HG03139 (cell line): Measurements from ENCODE around the gene ZNF598.

Source experiments
- ATAC-seq: cut with Tn5 transposase; IDR thresholded peaks from one replicate; pipeline ENCODE4 v1.9.1; 2021; ENCODE audit not compliant: unreplicated experiment

Gene ZNF598

DNA sequence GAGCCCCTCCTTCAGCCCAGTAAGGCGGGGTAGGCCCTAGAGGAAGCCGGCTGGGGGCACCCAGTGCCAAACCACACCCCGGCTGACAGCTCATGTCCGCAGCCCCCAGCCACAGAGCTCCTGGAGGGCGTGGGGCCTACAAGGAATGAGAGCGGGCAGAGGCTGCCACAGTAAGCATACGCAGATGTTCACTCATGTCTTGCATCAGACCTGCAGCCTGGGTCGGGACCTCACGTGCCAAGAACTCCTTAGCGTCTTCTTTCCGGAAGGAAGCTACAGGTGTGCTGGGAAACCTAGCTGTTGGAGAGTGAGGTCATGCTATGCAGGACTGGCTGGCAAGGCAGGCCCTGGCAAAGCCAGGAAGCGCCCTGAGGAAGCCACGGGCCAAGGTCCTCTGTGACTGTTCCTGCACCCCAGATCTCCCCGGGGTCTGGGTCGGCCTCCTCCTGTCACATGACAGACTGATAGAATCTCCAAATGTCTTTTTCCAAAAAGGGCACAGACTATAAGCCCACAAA, 1.6 kb downstream of the ZNF598 start:
- no peak for ATAC-seq

DNA sequence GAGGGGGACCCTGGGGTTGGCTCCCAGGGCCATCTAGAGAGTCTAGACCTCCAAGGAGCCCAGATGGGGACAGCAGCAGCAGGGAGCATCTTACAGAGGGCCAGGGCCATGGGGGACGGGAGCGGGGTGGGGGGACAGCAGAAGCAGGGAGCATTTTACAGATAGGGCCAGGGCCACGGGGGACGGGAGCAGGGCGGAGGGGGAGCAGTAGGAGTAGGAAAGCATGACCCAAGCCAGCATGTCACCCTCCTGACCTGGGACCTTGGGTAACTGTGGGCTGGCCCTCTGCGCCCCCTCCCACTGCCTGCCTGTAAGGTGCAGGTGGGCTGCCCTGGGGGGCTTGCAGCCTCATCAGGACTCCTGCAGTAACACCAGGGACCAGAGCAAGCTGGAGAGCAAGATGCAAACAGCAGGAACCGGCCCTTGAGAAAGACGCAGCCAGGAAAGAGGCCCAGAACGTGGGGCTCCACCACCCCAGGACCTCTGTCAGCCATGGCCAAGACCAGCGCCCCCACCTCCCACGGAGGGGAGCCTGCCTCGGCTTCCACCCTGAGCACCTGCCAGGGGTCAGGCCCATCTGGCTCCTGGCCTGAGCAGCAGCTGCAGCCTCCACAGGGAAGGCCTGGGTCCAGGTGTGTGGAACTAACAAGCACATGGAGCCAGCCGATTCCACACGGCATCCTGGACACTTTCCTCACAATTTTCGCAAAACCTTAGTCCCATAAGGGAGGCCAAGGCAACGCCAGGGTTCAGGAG, 2.4 kb downstream of the ZNF598 start:
- ATAC-seq = no peak

DNA sequence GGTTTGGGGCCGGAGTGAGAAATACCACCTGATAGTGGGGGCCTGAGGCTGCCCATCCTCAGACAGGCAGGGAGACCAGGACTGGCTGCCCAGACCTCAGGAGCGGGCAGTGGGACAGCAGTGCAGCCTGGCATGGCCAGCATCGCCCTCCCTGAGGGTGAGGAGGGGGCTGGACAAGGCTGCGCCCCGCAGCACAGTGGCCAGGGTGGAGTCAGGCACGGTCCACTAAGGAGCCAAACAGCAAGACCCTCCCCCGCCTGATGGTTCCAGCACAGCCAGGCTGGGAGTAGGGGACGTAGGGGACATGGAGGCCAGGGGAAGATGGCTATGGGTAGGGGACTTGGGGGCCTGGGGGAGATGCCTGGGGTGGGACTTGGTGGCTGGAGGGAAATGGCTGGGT, 3.3 kb downstream of the ZNF598 start:
- ATAC-seq = no peak

DNA sequence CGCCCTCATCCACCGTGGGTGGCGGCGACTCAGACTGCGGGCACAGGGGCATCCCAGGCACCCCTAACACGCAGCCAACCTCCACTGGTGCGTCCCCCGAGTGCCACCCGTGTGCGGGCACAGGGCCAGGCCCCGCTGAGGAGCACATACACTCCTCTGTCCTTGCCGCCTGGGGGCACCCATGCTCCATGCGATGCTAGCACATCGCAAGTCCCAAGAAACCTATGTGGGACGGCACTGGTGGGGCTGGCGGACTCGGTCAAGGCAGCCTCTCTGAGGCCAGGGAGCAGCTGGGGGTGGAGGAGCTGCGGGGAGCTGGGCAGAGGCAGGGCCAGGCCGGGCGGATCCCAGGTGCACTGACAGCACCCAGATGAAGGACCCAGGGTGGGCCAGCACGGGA, 4.0 kb downstream of the ZNF598 start:
- ATAC-seq = no peak

DNA sequence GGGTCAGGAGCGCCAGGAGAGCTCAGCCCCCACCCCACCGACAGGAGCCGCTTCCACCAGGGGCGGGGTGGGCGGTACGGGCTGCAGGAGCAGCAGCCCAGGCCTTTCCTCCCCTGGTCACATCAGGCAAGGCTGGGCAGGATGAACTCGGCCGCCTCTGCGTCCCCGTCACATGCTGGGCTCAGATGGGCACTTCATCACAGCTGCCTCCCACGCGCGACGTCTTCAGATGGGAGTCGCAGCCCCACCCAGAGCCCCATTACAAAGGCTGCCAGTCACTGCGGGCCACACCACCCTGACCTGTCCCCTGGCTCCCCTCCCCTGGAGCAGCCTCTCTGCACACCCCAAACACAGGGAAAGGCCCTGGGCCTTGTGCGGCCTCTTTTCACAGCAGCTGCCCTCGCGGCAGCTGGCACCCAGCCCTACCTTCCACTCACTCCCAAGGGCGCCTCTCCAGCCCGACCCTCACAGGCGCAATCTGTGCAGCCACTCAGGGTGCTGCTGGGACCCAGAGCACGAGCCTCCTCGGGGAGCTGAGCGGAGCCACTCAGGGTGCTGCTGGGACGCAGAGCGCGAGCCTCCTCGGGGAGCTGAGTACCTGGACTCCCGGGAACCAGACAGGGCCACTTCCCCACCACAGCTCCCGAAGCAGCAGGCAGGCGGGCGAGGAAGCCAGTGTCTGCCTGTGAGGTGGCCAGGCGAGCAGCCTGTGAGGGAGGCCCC, 4.7 kb downstream of the ZNF598 start:
- ATAC-seq = no peak

DNA sequence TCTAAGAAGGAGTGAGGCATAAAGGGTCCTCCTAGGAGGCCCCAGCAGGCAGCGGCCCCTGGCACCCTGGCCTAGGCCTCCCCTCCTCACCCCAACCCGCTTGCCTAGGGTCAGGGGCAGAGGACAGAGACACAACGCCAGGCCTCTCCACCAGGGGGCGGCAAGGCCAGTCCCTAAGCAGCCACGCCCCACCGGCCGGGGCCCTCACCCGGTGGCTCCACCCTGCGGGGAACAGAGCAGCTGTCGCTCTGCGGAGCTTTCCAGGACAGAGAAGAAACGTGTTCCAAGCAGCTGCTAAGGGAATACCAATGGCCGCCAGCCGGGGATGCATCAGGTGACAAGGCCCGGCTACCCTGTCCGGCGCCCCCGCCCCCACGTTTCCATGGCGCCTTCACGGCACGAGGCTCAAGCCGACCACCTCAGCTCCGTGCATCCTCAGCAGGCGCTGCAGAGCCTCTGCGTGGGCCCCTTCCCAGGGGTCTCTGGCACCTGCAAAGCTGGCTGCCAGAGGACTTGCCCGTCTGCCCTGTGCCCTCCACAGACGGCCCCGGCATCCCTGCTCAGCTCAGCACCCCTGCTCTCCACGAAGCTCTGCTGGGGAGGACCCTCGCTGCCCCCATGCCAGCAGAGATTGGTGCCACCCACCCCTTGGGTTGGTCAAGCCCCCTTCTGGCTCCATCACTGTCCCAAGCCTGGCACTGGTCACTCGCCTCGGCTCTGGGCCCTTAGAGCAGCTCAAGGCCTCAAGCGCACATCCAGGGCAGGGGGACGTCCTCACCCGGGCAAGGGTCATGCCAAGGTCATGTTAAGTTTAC, 5.6 kb downstream of the ZNF598 start:
- ATAC-seq = no peak

DNA sequence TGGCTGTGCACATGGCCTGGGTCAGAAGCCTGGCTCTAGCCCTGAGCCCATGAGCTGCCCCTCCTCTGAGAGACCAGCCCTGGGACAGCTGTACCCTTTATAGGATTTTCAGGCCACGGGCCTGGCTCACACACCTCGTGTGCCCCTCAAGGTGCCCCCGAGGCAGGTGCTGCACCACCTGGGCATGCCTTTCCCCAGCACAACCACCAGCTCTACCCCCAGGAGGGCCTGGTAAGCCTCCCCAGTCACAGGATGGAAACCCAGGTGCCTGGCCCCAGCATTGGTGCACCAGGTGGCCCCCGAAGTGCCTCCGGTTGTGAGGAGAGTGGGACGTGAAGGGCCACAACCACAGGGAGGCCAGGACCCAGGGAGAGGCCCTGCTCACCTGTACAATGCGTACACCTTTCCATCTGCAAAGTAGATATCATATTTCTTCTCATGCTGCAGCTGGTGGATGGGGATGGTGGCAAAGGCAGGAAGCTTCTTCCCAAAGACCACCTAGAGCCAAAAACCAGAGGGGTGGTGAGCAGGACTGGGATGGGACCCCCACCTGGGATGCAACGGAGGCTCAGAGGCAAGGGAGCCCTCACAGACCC, 6.3 kb downstream of the ZNF598 start:
- ATAC-seq = no peak

DNA sequence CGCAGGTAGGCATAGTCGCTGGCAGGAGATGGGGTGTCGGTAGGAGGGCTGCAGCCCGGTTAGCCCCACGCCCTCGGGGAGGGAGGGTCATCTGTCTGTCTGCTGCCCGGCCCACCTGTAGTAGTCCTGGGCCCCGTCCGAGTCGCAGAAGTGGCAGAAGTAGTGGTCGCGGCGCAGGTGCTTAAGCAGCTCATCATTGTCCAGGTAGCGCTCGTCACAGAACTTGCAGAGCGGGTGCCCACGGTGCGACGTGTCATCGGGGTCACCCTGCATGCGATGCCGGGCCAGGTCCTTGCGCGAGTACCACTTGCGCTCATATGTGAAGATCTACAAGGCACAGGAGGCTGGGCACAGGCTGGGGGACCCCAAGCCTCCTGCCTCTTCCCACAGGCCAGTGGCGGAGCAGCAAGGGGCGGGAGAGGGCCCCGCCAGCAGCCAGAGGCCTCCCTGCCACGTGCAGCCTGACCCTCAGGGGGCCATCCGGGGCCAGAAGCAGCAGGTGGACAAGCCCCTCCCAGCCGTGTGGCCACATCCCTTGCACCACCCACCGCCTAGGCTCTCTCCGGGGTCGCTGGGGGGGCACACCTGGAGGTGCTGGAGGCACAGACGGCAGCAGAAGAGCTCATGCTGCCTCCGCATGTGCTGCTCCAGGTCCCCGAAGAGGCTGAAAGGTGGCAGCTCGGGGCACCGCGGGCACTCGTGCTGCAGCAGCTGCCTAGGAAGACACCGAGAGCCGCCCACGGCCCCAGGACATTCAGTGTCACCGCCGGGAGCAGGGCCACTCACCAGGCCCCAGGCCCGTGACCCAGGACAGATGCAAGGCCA, 7.0 kb downstream of the ZNF598 start:
- ATAC-seq = no peak

DNA sequence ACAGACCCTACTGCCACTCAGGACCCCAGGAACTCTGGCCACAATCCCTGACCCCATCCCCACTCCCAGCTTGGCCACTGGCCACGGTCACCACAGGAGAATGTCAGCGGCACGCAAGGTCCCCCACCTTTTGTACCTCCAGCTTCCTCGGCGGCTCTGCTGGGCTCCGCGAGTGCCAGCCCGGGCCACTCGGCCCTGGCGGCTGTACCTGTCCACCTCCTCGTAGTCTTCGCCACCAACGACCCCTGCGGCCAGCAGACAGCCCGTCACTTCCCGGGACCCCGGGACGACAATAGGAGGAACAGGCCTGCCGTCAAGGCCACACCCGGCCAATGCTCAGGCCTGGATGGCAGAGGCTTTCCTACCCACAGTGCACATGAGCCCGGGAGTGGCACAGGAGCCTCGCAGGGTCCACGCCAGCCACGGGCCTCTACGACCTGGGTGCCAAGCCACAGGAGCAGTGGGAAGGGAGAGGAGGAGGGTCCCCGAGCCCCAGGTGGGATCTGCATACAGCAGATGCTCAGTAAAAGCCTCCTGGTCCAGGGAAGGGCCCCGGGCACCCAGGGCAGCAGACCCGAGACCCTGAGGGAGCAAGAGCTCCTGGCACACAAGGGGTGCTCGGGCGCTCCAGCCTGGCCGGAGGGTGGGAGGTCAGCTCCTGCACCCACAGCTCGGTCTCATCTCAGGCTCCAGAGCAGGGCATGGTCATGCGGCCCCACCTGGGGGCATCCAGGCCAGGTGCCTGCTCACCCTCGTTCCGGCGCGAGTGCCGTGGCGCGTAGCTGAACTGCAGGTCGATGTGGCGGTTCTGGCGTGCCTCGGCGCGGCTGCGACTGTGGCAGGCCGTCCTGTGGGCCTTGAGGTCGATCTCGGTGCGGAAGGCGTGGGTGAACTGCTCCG, 7.9 kb downstream of the ZNF598 start:
- no peak for ATAC-seq

DNA sequence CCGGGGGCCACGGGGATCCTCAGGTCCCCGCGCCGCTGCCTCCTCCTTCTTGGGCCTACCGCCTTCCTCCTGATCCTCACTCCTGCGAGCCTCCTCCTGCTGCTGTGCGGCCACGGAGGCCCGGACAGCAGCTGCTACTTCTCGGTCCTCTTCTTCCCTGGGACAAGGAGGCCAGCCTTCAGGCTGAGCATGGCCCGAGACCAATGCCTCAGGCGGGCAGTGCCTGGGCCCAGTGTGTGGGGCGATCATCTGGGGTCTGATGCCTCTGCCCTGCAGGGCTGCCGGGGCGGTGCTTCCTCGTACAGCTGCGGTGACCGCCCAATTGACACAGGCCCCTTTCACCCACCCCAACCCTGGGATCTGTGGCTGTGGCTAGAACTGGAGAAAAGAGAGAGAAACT, 8.6 kb downstream of the ZNF598 start:
- no peak for ATAC-seq

DNA sequence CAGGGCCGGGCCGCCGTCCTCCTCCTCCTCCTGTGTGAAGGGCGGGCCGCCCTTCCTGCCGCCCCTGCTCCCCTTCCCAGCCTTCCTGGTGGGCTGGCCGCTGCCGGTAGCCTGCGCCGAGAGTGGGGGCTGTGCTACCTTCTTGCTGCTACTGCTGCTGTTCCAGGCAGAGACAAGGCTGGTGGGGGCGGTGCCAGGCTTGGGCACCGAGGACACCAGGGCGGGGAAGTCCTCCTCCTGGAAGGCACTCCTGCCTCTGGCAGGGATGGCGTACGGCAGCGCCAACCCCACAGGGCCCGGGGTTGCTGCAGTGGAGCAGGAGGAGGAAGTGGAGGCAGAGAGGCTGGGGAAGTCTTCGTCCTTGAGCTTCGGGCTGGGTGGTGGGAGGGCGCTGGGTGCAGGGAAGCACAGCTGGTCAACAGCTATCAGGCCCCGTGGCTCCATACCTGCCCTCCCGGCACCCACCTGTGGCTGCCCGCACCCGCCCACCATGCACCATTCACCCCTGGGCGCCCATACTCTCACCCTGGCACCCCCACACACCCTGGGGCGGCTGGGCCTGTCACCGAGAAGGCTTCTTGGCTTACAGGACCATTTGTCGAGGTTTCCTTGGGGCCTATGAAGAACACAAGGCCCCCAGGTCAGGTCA, 9.6 kb downstream of the ZNF598 start:
- no peak for ATAC-seq

DNA sequence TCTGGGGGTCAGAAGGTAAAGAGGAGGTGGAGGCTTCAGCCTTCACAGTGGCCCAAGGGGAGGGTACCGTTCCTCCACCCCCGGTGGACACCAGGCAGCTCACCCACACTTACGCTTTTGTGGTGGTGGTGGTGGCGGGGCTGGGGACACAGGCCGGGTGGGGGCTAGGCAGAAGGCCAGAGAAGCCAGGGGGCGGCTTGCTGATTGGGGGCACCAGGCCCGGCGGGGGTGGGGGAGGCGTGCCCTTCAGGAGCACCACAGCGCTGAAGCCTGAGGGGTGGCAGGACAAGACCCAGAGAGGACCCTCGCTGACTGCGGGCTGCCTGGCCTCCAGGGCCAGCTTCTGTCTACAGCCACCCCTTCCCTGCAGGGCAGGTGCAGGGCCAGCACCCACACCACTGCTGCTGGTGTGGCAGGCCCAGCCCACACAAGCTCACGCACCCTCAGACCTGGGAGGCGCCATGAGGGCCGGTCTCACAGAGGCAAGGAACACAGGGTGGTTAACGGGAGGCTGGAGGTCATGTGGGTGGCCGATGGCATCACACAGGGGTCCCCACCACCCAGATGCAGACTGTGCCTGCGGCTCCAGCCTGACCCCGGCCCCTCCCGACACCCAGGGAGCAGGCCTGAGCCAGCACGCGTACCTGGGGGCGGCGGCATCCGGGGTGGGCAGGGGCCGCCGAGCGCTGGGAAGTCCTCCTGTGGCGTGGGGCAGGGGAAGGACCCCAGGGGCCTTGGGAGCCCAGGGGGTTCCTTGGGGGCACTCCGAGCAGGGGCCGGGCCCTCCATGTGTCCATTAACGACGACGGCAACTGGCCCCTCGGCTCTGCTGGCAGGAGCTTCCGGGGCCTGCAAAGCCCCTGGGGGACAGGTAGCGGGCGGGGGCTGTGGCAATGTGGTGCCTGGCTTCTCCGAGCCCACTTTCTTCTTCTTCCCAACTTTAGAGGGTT, 10.5 kb downstream of the ZNF598 start:
- ATAC-seq = no peak

DNA sequence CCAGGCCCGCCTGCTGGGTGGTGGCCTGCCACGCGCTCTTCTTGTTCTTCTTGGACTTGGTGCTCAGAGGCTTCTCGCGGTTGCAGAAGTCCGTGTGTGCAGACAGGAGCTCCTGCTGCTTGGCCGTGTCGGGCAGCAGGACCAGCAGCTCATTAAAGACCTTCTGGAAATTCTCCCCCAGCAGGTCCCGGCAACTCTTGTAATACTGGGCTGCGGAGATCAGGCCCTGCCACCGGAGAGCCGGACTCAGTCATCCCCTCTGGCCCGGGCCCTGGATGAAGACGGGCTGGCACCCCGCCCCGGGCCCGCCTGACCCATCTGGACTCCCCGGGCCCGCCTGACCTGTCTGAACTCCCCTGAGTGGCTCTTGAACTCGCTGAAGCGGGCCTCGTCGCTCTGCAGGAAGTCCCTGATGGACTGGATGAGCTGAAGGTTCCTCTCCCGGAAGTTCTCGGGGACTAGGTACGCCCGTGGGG, 11.2 kb downstream of the ZNF598 start:
- no peak for ATAC-seq

DNA sequence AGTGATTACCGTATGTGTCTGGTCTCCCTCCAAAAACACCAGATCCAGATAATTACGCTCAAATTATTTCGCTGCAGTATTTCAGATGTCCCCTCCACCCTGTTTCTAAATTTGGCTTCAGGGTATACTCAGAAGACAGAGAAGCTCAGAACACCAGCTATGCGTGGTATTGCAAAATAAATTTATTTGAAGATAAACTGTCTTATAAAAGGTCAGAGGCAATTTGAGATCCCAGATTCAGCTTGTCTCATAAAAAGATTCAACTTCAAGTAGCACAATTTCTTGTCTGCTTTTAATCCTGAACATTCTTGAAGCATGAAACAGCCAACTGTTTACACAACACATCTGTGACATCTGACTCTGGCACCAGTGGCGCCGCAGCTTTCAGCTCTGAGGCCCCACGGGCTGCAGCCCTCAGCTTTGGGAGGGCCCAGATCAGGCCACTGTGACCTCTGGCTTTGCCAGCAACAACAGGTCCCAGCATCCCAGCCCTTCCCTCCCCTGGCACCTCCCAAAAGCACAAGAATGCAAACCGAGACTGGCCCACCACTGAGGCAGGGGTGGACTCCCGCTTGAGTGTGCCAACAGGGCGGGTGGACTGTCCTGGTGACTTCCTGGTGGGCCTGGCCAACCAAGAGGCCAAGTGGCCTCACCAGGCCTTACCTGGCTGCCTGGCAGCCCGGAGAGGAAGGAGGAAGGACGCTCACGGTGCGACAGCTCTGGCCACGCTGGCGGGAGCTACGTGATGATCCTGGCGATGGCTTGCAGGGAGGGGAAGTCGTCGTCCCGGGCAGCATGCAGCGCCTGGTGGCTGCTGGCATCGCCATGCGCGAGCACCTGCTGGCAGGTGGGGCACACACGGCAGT, 11.9 kb downstream of the ZNF598 start:
- ATAC-seq = no peak

DNA sequence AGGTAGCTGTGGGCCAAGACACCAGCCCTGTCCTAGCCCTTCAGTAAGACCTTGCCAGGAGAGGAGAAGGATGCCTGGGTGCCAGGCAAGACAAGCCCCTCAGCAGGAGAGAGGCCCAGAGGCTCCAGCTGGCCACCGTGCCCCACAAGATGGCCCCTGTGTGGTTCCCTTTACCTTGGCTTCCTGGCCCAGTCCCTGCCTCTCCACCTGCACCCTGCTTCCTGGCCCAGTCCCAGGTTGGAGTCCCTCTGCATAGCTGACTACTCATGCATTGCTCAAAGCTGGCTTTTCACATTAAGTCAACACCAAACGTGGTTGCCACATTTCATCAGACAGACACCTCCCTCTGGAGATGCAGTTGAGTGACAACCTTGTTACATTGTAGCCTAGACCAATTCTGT, 15.9 kb downstream of the ZNF598 start:
- ATAC-seq = no peak

DNA sequence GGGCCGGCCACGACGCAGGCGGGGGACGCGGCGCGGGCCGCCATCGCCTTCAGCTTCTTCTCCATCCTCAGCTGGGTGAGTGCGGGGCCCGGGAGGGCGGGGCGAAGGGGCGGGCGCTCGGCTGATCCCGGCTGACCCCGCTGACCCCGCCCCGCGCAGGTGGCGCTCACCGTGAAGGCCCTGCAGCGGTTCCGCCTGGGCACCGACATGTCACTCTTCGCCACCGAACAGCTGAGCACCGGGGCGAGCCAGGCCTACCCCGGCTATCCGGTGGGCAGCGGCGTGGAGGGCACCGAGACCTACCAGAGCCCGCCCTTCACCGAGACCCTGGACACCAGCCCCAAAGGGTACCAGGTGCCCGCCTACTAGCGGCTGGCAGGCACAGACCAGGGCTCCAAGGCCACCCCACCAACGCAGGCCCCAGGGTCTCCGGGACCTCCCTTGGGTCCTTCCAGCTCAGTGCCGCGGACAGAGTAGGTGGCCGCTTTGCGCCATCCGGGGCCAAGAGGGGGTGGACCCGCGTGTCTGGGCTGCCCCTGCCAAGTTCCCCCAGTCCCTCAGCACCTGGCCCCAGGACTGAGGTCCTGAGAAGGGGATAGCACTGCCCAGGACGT, 16.8 kb downstream of the ZNF598 start:
- ATAC-seq = no peak
